Fibroblast of mammary gland (primary cell): ENCODE measurements around the gene RASSF4.

Experiments used
- DNase-seq: peaks from one replicate; pipeline ENCODE4 v3.0.0-alpha.2; 2010; ENCODE audit warnings: low read depth
- H3K4me3 ChIP-seq: 2 replicates; pipeline ENCODE4 v1.5.1; 2011; ENCODE audit warnings: low read depth, mild to moderate bottlenecking, low read length, moderate library complexity; ENCODE audit not compliant: control insufficient read depth
- CTCF ChIP-seq: conservative IDR thresholded peaks from 2 replicates; pipeline ENCODE4 v1.5.1; 2011; ENCODE audit warnings: low read depth, low read length, inconsistent platforms; ENCODE audit not compliant: control insufficient read depth, insufficient read depth

RASSF4 gene

GRCh38 chr10:44954042-44954441 lies 5.6 kb upstream of the RASSF4 start:
- no peak for DNase-seq
- no peak for TF ChIP-seq CTCF
- no peak overlapping the region for H3K4me3 ChIP-seq

- H3K4me3 ChIP-seq: no peak overlapping the region
- no peak for TF ChIP-seq CTCF
- DNase-seq: no peak
Measured at GRCh38 chr10:44954962-44955361, 4.6 kb upstream of the RASSF4 start.

GRCh38 chr10:44955413-44956070 lies 4.1 kb upstream of the RASSF4 start:
- no peak for TF ChIP-seq CTCF
- no peak overlapping the region for H3K4me3 ChIP-seq
- no peak for DNase-seq

- no peak for DNase-seq
- H3K4me3 ChIP-seq: no peak overlapping the region
- no peak for TF ChIP-seq CTCF
Measured at GRCh38 chr10:44956226-44956625, 3.4 kb upstream of the RASSF4 start.

- H3K4me3 ChIP-seq: no peak overlapping the region
- no peak for TF ChIP-seq CTCF
- no peak for DNase-seq
Measured at GRCh38 chr10:44956717-44957706, 2.6 kb upstream of the RASSF4 start.

- peak; percentile 64 for DNase-seq
- peak overlapping the region; percentile 64 for H3K4me3 ChIP-seq
- TF ChIP-seq CTCF: no peak
Measured at GRCh38 chr10:44958196-44958897, 1.3 kb upstream of the RASSF4 start.
